ENCODE measurements around the gene PPP1R3A.
A peak's percentile ranks its signal among the peaks of the same experiment; 100 is the strongest.

The PPP1R3A gene

GRCh38 chr7:113880559-113880958 lies 38.2 kb downstream of the PPP1R3A start:
- DNase-seq = no peak

DNA sequence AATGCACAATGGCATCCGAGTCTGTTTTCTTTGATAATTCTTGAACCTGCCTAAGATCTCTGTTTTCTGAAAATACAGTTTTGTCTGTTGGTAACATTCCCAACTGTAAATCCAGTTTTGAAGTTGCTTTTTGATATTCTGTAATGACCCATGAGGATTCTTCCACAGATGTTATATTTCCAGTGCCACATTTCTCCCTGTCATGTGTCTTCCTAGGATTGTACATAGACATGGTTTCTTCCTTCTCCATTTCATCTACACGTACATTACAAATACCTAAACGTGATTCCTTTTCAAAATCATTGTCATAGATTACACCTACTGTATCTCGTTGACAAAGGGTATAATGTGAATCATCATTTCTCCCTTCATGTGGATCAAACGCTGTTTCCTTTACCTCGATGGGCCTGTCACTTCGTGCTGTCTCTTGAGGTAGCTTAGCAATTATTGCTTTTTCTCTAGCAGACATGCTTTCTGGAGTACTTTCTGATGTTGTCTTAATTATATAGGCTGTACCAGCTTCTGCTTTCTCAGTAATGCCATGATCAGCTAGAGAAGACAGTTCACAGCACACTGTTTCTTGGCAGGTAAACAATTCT lies 40.3 kb downstream of the PPP1R3A start:
- DNase-seq = no peak

GRCh38 chr7:113875224-113875623 lies 43.6 kb downstream of the PPP1R3A start:
- DNase-seq = no peak

- DNase-seq = no peak
These were observed 45.2 kb downstream of the PPP1R3A start for GRCh38 chr7:113873554-113874151.

GRCh38 chr7:113872981-113873380 lies 45.8 kb downstream of the PPP1R3A start:
- DNase-seq = no peak

- DNase-seq = no peak
These were observed 51.5 kb downstream of the PPP1R3A start for GRCh38 chr7:113867325-113867724.

DNA sequence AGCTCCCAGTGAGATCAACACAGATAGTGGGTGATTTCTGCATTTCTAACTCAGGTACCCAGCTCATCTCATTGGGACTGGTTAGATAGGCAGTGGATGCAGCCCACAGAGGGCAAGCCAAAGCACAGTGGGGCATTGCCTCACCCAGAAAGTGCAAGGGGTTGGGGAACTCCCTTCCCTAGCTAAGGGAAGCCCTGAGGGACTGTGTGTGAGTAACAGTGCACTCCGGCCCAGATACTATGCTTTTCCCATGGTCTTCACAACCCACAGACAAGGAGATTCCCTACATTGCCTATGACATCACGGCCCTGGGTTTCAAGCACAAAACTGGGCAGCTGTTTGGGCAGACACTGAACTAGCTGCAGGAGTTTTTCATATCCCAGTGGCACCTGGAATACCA lies 62.8 kb downstream of the PPP1R3A start:
- DNase-seq = no peak

DNA sequence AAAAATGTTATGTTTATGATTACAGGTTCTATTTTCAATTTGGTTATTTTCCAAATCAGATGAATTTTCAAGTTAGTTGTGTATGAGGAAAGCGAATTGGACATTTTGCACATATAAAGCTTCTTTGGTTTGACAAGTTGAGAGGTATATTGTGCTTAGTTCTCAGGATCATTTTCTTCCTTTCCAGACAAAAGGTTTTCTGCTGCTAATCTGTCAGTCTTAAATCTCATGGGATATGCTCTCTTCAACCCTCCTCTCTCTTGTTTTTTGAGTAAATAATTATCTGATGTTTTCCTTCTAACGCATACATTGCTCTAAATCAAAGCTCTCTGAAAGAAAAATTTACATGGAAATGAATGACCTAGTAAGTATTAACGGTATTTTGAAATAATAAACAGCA lies 77.9 kb downstream of the PPP1R3A start:
- DNase-seq = no peak

GRCh38 chr7:113835367-113835766 lies 83.4 kb downstream of the PPP1R3A start:
- no peak for DNase-seq

DNA sequence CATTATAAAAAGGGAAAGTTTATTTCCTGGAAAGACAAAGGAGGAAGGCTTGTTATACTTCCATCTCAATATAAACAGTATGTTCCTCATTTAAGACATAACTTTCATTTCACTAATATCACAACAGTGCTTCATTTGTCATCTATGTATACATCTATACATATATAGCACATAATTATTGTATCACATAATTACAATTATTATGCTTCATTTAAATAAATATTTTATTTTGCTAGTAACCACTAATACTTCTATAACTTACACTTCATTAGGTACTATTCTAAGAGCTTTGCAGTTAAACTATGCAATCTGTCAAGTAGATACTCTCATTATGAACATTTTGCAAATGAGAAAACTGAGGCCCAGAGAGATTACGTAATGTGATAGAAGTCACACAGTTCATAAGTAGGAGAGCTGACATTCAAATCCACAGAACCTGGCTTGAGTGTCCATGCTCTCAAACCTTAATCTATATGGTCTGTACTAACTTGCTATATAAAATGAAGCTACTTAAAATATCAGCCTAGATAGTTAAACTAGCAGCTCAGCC lies 86.5 kb downstream of the PPP1R3A start:
- no peak for DNase-seq

GRCh38 chr7:113831556-113831955 lies 87.3 kb downstream of the PPP1R3A start:
- DNase-seq = peak; percentile 5

DNA sequence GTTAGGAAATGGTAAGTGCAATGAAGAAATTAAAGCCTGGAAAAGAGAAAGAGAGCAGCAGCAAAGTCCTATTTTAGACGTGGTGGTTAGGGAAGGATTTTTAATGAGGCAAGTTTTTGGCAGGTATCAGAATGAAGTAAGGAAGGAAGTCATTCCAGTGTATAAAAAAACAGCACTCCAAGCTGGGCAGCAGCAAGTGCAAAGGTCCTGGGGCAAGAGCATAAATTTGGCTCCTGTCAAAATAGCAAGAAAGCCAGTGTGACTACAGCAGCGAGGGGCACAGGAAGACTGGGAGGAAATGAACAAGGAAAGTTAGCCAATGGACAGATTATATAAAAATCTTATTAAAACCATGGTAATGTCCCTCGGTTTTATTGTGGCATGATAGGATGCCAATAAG lies 90.2 kb downstream of the PPP1R3A start:
- DNase-seq = no peak
